A549 (cell line): ENCODE measurements around the gene MIA.

Experiments used
- CHD2 ChIP-seq: fragments of 150-350 bp; IDR thresholded peaks from 2 replicates; pipeline ENCODE4 v1.6.1; 2014; ENCODE audit warnings: low read length; ENCODE audit not compliant: partially characterized antibody
- TF ChIP-seq, protein P1 (sequence below): fragments of >200 bp; sonication (Bioruptor Twin); formaldehyde crosslinking; IDR thresholded peaks from 3 replicates; pipeline ENCODE4 v1.5.1; 2016

DNA sequence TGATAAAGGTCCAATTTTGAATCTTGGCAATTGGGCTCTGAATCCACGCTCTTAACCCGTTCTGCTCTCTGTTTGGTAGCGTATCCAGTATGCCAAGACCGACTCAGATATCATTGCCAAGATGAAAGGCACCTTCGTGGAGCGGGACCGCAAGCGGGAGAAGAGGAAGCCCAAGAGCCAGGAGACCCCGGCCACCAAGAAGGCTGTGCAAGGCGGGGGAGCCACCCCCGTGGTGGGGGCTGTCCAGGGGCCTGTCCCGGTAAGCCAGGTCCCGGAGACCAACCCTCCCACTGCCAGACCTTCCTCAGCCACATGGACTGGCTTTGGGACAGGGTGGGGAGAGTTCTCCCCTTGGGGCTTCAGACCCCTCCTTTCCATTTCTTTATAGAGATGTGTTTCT lies 16.0 kb upstream of the MIA start:
- TF ChIP-seq CHD2: no peak
- TF ChIP-seq, protein P1, sequence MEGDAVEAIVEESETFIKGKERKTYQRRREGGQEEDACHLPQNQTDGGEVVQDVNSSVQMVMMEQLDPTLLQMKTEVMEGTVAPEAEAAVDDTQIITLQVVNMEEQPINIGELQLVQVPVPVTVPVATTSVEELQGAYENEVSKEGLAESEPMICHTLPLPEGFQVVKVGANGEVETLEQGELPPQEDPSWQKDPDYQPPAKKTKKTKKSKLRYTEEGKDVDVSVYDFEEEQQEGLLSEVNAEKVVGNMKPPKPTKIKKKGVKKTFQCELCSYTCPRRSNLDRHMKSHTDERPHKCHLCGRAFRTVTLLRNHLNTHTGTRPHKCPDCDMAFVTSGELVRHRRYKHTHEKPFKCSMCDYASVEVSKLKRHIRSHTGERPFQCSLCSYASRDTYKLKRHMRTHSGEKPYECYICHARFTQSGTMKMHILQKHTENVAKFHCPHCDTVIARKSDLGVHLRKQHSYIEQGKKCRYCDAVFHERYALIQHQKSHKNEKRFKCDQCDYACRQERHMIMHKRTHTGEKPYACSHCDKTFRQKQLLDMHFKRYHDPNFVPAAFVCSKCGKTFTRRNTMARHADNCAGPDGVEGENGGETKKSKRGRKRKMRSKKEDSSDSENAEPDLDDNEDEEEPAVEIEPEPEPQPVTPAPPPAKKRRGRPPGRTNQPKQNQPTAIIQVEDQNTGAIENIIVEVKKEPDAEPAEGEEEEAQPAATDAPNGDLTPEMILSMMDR: no peak
